Activated CD8-positive, alpha-beta memory T cell treated with anti-CD3 and anti-CD28 coated beads for 4 hours (primary cell): ENCODE results near the gene TAS2R10.

Experiments
- DNase-seq, 2 donors: peaks; one replicate each; pipeline ENCODE4 v3.0.0-alpha.2; 2020; ENCODE audit warnings: low read depth in 2 of 2

The TAS2R10 gene

GRCh38 chr12:10779103-10779502, 47.1 kb downstream of the TAS2R10 start:
- no peak for DNase-seq
